ENCODE measurements around the gene CACNA1B.

The CACNA1B gene

GRCh38 chr9:137985637-137986071 is 108.1 kb downstream of the CACNA1B start:
- DNase-seq (ENCODE audit: low read depth, low spot score): no peak

DNA sequence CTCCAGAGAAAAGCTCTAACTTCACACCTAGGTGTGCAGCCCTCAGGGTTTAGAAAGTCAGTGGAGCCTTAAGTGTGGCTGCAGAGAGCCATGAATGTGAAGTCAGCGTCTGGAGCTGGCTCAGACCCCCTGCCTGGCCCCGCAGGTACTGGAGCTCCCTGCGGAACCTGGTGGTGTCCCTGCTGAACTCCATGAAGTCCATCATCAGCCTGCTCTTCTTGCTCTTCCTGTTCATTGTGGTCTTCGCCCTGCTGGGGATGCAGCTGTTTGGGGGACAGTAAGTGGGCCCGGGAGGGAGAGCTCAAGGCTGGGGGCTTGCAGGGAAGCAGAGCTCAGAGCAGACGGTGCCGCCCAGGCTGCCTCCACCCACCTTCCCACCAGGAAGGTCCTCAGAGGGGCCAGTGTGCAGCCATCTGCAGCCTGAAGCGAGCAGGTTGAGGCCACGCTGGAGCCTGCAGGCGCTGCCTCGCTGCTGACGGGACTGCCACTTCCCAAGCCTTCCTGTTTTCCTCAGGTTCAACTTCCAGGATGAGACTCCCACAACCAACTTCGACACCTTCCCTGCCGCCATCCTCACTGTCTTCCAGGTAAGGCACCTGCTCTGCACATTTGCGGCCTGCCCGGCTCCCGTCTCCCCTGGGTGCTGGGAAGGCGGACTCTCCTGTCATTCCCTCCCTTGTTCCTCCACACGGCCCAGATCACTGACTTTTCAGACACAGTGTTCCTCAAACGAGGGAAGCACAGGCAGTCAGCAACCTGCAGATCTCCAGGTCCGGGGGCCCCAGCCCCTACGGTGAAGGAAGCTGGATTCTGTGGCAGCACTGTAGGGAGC is 108.9 kb downstream of the CACNA1B start:
- no peak for DNase-seq (ENCODE audit: low read depth, low spot score)

GRCh38 chr9:137987244-137988030 is 109.9 kb downstream of the CACNA1B start:
- peak; percentile 16 for DNase-seq (ENCODE audit: low read depth, low spot score)

DNA sequence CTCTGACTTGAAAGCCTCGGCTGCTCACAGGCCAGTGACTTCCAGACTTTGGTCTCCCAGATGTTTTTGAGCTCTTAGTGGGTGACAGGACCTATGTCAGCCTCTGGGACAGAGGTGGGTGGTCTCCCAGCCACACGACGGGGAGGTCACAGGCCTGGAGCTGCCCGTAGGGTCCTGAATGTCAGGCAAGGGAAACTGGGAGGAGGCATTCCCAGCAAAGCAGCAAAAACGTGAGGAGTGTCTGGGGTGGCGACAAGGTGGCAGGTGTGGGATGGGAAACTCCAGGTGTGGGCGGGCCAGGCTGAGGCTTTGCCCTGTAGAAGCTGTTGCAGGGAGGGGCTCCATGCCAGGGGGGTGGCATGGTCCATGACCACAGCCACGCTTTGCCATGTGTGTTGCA is 110.5 kb downstream of the CACNA1B start:
- DNase-seq (ENCODE audit: low read depth, low spot score): no peak

DNA sequence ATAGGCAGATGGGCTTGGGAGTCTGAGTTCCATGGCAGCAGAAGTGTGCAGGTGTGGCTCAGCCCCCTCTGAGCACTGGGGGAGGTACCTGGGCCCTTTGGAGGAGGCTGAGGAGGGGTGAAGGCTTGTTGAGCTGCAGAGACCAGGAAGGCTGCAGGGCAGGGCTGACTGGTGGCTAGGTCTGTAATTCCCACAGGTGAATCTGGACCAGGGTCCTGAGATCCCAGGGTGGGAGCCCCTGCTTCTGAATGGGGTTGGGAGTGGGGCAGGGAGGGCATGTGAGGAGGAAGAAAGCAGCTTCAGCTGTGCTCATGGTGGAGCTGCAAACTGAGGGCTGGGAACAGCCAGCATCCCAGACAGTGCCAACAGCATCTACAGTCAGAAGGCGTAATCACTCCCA is 111.1 kb downstream of the CACNA1B start:
- no peak for DNase-seq (ENCODE audit: low read depth, low spot score)

- no peak for DNase-seq (ENCODE audit: low read depth, low spot score)
These were observed 111.6 kb downstream of the CACNA1B start for GRCh38 chr9:137989156-137989555.

DNA sequence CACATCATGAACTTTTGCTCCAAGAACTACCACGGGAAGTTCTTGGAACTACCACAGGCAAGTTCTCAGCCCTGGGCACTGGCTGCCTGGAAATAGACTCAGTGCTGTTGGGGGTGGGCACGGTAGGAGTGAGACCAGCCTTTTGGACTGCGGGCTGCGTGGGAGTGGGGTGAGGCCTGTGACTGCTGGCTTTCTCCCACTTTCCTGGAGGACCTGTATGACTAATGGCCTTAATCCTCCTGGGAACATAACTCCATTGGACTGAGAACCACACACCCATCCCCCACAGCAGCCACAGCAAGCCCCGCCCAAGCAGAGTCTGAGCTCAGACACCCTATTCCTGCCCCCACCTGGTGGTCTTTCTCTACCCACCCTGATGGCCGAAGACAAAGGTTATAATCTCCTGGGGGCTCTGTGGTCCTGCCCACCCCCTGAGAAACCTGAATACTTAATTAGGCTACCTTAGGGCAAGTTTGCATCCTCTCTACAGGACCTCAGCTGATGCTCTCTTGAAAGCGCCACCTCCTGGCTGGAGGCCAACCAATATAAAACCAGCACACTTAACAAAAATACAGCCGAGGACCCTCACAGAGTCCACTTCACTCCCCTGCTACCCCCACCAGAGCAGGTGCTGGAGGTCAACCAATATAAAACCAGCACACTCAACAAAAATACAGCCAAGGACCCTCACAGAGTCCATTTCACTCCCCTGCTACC is 112.6 kb downstream of the CACNA1B start:
- no peak for DNase-seq (ENCODE audit: low read depth, low spot score)

DNA sequence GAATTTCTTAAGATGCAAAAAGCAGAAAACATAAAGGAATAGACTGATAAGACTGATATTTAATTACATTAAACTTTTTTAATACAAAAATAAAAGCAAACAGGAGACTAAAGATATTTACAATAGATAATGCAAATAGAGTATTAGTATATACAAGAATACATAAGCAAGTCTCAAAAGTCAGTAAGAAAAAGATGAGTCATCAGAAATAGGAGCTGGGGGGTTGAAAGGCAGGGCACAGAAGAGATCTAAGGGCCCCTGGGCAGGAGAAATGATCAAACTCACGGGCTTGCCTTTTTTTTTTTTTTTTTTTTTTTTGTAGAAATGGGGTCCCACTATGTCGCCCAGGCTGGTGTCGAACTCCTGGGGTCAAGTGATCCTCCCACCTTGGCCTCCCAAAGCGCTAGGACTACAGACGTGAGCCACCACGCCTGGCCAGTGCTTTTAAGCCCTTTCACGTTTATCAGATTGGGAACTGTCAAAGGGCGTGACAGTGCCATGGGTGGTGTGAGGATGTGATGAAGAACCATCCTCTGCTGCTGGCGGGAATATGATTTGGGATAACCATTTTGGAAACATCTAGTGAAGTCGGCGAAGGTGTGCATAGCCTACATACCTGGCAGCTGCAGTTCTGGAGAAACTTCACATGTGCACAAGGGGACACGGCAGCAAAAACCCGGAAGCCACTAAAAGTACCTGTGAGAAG is 126.1 kb downstream of the CACNA1B start:
- no peak for DNase-seq (ENCODE audit: low read depth, low spot score)

DNA sequence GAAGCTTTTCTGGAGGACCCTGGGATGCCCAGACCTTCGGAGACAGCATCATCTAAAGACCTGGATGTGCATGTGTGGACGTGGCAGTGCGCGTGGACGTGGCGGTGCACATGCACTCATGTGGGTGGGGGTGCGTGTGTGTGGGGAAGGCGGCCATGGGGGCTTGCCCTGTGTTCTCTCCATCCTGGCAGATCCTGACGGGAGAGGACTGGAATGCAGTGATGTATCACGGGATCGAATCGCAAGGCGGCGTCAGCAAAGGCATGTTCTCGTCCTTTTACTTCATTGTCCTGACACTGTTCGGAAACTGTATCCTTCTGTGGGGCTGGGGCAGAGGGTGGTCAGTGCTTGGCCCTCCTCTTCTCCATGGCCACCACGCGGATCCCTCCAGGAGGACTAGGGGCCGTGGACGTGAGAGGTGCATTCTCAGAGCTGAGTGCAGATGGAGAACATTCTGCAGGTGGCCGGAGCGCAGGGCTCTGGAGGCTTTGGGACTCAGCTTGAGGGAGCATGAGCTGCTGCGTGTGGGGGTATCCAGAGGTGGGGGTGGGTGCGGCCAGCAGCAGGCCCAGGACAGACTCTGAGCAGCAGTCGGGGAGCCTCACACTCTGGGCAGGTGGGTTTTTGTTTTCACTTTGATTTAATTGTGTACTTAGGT is 129.1 kb downstream of the CACNA1B start:
- no peak for DNase-seq (ENCODE audit: low read depth, low spot score)

- DNase-seq (ENCODE audit: low read depth, low spot score): no peak
These were observed 130.0 kb downstream of the CACNA1B start for GRCh38 chr9:138007566-138007917.

DNA sequence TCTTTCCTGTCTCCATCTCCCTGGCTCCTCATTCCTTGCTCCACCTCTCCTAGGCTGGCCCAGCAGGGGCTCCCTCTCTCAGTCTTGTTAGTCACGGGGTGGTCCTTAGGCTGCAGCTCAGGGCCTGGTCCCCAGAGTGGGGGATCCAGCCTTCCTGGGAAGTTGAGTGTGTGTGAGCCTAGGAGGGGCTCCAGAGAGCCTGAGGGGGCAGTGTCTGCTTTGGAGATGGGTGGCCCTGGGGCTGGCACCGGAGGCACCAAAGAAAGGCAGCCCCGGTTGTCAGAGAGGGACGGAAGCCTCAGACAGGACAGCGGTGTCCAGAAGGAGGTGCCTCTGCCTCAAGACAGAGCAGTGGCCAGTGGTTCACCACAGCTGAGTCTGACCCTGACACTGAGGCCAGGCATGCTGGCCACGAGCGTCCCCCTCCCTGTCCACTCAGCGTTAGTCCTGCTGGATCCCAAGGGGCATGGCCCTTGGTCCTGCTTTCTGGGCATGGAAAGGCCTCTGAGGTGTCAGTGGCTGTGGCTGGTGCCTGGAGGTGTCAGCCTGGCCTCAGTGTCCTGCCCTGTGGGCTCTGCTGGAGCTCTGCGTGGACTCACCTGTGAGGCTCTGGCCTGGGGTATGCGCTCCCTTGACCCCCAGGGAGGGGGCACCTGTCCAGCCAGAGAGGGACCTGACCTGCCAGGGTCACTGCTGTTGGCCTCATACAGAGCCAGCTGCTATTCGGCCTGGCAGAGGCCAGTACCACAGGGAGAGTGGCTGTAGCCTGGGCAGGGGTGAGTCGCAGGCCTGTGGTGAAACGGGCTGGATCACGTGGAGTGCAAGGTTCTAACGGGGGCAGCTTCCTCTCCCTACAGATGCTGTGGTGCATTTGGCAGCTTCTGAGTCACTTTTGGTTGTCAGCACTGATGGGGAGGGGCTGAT is 130.6 kb downstream of the CACNA1B start:
- no peak for DNase-seq (ENCODE audit: low read depth, low spot score)

GRCh38 chr9:138009016-138009802 is 131.6 kb downstream of the CACNA1B start:
- no peak for DNase-seq (ENCODE audit: low read depth, low spot score)

GRCh38 chr9:138009803-138010690 is 132.5 kb downstream of the CACNA1B start:
- DNase-seq (ENCODE audit: low read depth, low spot score): no peak

- DNase-seq (ENCODE audit: low read depth, low spot score): no peak
These were observed 133.3 kb downstream of the CACNA1B start for GRCh38 chr9:138010861-138011260.

DNA sequence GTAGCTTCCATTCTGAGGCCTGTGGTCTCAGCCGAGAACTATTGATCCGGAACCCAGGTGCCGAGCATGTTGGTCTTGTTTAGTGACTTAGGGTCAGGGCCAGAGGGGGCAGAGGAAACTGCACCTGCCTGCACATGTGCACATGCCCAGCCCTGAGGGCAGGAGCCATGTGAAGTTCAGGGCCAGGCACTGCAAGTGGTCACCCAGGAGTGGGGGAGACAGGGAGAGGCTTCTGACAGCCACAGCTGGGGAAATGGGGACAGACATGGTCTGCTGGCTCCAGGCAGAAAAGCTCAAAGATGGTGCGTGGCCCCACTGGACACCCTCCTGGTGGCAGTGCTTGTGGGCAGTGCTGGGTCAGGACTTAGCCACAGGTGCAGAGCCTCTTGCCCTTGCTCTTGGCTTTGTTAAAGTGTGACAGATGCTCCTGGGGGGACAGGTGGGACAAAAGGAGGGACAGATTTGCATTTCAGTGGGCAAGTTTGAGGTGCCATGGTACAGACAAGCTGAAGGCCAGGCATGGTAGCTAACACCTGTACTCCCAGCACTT is 134.4 kb downstream of the CACNA1B start:
- DNase-seq (ENCODE audit: low read depth, low spot score): no peak

DNA sequence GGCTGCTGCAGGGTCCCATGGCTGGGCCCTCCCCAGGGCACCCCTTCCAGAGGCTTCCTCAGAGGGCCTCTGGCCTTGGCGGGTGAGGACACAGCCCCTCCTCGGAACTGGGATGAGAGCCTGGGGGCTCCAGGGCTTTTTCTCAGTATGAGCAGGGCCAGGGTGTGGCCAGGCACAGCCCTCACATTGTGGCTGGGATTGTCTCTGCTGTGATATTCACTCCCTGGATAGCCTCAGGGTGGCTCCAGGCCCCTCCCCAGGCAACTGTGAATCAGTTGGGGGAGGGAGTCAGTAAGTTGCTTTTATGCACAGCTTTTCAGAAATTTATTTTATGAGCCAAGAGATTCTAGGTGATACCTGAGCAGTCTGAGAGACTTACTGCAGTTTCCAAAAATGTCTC is 135.7 kb downstream of the CACNA1B start:
- DNase-seq (ENCODE audit: low read depth, low spot score): peak; percentile 55

DNA sequence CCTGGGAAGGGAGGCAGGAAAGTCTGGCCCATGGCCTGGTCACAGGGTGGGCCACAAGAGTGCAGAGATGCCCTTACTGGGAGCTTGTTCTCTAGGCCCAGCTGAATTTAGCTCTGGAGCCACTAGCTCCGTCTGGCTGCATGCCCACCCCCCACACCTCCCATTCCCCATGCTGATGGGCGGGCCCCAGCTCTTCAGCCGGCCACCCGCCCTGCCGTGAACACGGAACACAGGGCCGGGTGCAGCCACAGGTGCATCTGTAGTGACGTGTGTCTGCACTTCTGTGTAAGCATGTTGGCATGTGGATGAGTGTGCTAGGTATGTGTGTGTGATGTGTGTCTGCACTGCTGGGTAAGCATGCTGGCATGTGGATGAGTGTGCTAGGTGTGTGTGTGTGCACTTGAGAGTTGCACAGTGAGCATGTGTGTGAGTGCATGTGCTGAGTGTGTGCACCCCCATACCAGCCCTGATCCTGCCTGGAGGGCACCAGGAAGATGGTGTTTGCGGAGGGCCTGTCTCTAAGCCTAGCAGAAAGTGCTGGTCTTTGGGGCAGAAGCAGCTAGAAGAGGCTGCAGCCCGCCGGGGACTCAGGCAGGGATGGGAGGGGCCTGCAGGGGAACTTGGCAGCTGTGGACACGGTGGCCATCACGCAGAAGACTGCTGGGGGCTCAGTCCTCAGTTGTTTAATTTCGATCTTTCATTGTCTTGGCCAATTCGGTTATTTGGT is 136.4 kb downstream of the CACNA1B start:
- no peak for DNase-seq (ENCODE audit: low read depth, low spot score)
